CD4-positive, alpha-beta T cell treated with Interleukin-21 for 1 hour (primary cell): ENCODE data around the gene TBCC.
A peak's percentile ranks its signal among the peaks of the same experiment; 100 is the strongest.
"Not testable (repeated sequence)": the region's sequence is repeated elsewhere in the genome, so short reads cannot be mapped to it uniquely, and the experiment has no call there.

Experiments
- DNase-seq: peaks from one replicate; pipeline ENCODE4 v3.0.0-alpha.2; 2020

TBCC gene

DNA sequence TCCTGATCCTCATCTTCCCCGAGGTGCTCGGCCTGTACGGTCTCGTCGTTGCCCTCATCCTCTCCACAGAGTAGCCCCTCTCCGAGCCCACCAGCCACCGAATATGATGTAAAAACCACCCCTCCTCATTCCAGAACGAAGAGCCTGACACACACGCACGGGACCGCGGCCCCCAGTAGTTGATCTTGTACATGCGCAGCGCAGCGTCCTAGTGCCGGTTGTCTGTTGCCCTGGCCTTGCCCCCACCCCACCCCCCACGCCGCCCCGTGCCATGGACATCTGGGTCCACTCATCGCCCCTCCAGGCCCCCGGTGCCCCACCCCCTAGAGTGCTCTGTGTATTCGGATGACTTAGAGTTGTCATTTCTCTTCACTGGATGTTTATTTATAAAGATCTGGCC is 18.3 kb downstream of the TBCC start:
- DNase-seq, result no peak

DNA sequence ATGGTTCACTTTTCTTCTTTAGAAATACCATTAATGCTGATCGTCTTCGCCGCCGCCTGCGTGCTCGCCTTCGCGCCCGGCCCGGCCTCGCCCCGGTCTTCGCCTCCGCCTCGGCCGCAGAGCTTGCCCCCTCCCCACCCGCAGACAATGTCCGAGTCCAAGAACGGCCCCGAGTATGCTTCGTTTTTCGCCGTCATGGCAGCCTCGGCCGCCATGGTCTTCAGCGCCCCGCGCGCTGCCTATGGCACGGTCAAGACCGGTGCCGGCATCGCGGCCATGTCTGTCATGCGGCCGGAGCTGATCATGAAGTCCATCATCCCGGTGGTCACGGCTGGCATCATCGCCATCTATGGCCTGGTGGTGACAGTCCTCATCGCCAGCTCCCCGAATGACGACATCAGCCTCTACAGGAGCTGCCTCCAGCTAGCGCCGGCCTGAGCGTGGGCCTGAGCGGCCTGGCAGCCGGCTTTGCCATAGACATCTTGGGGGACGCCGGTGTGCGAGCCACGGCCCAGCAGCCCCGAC is 18.8 kb downstream of the TBCC start:
- DNase-seq, result no peak

DNA sequence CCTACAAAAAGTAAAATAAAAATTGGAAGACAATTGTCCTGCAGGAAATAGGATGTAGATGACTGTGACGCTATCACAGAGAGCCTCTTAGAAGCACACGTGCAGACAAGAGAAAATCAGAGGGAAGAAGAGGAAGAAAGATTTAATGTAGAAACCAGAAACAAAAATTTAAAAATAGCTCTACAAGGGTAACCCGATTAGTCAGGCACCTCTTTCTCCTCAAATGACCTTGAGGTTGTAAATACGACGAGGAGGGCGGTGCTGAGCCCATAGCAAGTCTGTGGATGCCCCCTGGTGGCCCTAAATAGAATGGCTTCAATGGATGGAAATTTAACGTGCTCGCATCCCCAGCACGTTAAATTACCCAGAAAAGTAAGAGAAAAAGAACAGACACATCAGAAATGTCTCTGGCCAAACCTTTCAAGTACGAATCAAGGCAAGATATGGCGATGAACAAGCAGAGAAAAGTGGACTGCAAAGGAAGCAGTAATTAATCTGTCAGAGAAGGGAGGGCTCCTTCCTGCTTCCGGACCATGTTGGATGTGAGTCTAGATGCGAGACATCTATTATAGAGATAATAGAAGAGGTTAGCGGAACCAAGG is 19.3 kb downstream of the TBCC start:
- peak; percentile 87 for DNase-seq

DNA sequence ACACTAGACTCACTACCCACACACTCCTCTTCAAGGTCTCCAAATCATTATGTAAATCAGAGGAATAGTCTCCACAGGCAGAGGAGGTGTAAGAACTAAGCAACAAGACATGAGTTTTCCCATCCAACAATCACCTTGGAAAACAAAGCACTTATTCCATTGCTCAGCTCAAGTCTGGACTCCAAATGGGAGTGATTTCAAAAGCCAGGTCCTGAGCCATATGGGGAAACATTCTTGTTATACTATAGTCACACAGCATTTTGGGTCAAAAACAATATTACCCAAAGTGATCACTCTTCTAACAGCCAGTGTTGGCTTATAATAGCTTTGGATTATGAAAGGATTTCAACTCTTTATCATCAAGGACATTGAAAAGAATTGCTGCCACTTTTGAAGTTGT is 19.9 kb downstream of the TBCC start:
- DNase-seq, result no peak

DNA sequence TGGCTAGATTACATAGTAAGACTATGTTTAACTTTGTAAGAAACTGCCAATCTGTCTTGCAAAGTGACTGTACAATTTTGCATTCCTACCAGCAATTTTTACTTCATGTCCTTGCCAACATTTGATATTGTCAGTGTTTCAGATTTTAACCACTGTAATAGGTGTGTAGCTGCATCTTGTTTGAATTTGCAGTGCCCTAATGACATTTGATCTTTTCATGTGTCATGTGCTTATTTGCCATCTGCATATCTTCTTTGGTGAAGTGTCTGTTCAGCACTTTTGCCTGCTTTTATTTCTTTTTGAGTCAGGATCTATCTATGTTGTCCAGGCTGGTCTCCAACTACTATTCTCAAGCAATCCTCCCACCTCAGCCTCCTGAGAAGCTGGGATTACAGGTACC is 21.1 kb downstream of the TBCC start:
- DNase-seq, result no peak

DNA sequence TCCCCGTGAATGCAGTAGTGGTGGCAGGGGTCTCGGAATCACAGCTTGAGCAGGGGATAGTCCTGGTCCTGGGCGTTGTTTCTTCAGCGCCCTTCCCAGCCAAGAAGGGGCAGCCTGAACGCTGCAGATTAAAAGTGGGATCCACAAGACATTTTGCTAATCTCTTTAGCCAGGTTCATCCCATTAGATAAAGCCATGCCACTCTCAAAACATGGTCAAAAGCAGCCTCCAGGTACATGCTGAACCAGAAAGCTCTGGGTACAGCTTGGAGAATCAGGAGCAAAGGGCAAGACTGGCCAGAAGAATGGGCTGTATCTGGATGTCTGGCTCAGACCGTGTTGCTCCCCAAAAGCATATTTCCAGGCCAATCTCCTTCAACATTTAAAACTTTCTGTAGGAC is 23.4 kb downstream of the TBCC start, which contains the start of gene PRPH2:
PRPH2 (minus strand) TSS at position 101 of the 400 bp plus-strand sequence. CDS start 263 bp downstream, outside the sequence.
- DNase-seq, result no peak

DNA sequence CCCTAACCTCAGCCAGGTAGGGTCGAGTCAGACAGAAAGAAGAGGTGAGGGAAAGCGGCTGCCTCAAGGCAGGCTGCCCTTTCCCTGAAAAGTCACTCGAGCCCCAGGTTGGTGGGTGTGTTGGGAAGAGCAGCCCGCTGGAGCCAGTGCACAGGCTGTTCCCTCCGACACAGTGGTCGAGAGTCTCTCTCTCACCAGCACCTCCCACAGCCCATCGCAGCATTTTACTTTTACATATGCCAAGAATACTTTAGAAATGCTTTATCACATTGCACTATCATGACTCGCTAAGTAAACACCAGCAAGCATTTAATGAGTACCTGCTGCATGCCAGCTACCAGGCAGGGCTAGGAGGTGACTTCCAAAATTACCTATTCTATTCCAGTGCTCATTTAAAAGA is 25.2 kb downstream of the TBCC start:
- no peak for DNase-seq

DNA sequence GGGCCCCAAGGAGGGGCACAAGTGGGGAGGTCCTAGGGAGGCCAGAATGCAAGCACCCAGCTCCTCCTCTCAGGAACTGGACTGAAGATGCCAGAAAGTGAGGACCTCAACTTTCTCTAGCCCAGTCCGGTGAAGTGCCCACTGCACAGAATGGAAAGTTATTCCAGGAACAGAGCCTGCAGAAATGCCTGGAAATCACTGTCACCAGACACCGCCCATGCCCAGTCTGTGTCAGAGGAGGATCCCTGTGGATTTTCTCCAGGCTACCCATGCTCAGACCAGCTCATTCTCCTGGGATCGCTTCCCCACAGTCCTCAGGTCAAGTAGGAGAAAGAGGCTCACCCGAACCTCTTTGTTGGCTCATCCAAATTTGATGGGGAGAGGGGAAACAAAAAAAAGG is 30.0 kb downstream of the TBCC start:
- DNase-seq, result no peak

DNA sequence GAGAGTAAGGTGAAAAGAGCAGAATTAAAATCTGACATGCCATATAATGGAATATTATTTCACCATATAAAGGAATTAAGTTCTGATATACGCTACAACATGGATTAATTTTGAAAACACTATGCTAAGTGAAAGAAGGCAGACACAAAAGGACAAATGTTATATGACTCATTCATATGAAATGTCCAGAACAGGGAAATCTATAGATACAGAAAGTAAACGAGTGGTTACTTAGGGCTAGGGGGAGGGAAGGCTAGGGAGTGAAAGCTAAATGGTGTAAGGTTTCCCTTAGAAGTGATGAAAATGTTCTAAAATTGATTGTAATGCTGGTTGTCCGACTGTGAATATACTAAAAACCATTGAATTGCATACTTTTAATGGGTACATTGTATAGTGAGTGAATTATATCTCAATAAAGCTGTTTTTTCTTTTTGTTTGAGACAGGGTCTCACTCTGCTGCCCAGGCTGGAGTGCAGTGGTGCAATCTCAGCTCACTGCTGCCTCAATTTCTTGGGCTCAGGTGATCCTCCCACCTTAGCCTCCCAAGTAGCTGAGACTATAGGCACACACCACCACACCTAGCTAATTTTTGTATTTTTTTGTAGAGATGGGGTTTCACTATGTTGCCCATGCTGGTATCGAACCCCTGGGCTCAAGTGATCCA is 31.7 kb downstream of the TBCC start:
- DNase-seq, result no peak

DNA sequence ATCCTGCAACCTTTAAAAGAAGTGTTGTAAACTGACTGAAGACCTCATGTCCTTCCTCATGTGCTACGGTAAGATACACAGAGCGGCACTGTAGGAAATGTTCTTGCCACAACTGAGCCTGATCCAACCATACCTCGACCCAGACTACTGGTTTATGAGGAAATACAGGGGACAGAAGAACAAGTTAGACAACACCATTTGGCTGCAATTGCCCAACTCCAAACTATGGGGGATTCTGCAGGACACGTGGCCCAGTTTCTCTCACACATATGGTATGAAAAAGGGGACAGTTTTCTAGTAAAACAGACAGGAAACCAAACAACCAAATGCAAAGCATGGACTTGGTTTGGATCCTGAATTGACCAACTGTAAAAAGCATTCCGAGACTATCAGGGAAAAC is 34.0 kb downstream of the TBCC start:
- DNase-seq, result no peak

DNA sequence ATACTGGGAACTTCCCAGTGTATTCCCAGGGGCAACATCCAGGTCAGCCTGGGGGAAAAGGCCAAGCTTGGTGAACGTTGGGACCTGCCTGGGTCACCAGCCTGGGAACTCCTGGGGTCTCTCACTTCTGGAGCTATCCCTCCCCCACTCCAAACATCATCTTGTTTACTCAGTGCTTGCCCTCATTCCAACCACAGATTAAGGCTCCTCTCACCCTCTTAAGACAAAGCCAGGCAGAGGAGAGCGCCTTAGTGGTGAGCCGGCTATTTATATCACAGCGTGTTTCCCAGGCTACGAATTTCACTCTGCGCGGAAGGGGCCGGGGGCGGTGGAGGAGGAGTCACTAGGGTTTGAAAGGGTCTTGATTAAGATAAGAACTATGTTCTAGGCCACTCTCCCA is 35.6 kb downstream of the TBCC start:
- DNase-seq, result no peak

DNA sequence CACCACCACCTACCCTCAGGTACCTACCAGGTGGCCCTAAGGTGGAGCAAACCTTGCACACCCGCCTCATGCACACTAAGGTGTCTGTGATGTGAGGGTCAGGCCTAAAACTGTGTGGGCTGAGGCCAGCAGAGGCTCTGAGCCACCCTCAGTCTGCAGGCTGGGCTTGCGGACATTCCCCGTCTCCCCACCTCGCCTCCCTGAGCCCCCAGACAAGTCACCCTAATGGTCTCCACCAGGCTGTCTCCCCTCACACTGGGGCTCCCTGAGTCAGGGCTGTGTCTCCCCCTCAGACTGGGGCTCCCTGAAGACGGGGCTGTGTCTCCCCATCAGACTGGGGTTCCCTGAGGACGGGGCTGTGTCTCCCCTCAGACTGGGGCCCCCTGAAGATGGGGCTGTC is 36.0 kb downstream of the TBCC start:
- no peak for DNase-seq

DNA sequence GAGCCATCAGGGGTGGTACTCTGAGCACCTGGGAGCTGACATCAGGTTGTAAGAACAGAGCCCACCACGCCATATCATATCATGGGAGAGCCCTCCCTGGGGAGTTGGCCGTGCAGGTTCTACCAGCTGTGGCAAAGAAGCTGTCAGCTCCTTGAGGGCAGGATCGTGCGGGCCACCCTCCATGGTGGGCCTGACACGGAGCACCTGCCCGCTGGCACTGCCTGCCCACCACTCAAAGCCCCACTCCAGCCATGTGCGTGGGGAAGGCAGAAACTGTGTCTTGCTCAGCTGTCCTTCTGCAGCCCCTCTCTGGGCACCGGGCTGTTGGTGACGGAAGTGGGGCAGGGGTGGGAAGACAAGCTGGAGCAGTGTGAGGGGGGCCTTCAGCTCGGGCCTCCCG is 37.8 kb downstream of the TBCC start:
- DNase-seq, result no peak

DNA sequence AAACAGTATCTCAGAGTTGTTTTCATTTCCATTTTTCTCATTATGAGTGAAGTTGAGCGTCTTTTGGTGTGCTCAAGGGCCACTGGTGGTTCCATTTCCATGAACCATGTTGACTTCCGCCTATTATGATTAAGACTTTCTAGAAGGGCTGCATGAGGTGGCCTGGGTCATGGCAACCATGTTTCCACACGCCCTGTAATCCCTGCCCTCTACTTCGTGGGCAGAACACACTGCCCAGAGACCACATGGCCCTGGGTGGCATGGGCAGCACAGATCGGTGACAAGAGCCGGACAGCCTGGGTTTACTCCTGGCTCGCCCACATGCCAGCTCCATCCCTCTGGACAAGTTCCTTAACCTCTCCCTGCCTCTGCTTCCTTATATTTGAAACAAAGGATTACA is 38.3 kb downstream of the TBCC start:
- DNase-seq, result no peak

DNA sequence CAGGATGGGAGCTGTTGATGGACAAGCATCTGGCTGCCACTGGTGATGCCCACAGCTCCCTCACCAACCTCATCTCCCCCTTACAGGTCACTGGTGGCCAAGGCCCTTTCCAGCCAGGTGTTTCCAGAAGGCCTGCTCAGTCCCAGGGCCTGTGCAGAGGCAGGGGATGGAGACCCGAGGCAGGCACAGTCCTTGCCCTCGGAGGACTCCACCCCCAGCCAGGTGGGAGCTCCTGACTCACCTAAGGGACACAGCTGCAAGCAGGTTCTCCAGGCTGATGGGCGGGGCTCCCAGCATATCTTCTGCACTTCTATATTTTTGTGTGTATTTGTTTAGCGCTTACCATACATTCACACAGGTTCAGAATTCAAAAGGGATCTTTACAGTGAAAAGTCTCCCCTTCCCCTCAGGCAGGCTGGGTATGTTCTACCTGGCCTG is 40.9 kb downstream of the TBCC start:
- no peak for DNase-seq

DNA sequence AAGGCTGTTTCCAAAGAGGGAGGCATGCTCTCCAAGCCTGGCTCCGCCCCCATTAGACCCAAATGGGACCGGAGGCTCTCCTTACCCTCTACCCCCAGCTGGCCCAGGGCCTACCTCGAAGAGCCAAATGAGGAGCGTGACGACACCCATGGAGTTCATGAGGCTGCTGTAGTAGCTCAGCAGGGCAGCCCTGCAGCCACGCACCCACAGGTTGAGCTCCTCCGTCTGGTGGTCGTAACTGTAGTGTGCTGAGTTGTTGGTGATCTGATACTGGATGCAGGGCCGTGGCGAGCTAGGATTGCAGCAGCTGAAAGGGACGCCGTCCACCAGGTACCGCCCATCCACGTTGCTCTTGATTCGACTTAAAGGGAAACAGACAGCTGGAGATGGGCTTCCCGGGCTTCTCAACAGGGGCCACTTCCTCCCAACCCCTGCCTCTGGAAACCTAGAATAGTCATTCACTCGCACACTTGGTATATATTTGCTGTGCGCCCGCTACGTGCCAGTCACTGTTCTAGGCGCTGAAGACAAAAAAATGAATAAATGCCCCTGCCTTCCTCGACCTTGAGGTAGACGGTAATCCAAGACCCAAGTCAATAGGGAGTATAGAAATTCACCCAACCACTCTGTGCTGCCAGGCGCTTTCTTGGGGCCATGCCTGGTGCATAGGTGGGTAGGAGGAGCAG is 41.5 kb downstream of the TBCC start:
- no peak for DNase-seq

DNA sequence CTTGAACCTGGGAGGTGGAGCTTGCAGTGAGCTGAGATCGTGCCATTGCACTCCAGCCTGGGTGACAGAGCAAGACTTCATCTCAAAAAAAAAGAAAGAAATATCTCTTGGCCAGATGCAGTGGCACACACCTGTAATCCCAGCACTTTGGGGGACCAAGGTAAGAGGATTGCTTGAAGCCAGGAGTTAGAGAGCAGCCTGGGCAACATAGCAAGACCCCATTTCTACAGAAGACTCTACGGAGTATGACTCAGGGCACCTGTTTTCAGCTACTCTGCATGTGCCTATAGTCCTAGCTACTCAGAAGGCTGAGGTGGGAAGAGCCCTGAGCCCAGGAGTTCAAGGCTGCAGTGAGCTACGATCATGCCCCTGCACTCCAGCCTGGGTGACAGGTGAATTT is 43.1 kb downstream of the TBCC start:
- not testable (repeated sequence) for DNase-seq

DNA sequence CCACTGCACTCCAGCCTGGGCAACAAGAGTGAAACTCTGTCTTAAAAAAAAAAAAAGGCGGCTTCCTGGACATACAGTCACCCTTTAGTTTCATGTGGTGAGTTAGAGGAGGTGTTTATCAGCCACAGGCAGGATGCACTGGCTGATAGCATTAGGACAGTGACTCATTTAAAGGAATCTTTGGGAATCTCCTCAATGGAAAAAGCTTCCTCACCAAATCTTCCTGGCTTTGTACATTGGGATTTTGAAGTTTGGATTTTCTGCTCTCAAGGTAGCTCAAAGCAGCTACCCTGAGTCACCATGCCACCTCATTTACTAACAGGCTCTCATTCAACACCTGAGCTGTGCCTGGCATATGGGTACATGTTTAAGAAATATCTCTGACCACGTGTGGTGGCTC is 43.7 kb downstream of the TBCC start:
- no peak for DNase-seq

DNA sequence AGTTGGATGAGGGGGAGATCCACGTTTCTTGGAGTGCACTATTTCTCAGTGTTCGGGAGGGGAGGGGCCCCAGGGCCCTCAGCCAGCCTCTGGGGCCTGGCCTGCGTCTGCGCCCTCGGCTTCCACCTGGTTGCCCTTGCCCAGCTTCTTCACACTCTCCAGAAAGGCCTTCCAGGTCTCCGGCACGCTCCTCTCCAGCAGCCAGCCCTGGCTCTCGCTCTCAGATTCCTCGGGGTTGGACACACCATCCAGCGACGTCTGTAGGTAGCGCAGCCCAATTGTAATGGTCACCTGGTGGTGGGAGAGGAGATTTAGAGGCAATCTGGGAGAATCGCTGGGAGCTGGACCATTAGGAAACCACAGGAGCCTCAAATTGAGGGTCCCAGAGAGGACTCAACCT is 47.7 kb downstream of the TBCC start:
- DNase-seq, result no peak

DNA sequence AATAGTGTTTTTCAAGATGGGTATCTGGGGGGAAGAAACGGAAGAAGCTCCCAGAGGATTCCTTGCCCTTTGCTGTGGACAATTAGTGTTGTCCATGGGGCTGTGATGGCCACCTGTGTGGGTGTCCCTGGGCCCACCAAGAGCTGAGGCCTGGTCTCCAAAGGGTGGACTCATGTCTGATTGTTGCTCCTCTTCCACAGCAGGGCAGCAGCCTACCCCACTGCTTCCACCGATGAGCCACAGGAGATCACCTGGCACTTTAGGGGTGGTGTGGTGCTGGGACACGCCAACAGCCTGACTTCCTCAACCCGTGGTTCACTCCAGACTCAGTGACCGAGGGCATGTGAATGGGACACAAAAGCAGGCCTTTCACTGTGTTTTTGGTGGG is 48.6 kb downstream of the TBCC start:
- no peak for DNase-seq

DNA sequence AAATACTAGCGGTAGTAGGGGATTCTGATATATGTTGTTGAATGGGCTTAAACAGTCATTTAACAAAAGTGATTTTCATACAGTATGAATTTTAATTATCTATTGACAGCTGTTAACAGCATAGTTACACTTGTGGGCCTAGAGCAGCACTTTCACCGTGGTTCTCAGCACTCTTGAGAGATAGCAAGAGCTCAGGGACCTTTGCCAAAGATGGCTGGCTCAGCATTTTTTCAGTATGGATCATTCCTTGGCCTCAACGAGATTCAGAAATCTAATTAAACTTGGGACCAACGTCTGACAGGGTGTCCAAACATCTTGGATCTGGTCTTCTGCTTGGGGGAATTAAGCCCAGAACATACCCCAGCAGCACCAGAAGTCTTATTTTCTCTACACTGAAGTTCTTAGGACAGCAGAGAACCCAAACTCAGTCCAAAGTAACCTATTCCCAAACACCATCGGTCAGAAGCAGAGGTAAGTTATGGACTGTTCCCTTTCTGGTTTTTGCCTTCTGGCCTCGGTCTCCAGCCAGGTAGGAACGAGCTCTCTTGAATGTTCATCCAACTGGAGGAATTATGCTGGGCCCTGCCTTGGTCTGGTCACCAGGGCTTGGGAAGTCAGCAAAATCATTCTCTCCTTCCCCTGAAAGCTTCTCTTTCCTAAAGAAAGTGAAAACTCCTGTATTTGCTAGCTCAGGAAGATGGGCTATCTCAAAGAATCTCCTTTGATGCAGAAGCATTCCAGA is 49.2 kb downstream of the TBCC start:
- no peak for DNase-seq

DNA sequence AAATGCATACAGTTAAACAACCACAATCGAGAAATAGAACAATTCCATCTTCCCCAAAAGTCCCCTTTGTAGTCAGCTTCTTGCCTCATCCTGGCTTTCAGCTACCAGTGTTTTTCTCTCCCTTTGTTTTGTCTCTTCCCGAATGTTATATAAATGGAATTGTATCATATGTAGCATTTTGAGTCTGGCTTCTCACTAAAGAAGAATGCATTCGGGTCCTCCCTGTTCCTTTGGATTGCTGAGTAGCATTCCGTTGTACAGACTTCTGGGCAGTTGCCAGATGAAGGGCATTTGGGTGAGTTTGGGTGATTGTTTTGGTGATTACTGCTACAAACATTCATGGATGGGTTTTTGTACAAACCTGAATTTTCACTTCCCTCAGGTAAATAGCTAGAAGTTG is 51.3 kb downstream of the TBCC start:
- no peak for DNase-seq
